Tibial artery (tissue), 4 donors: ENCODE data around the gene LYRM4.

ENCODE experiments used
- DNase-seq, 2 donors: peaks; one replicate each; pipeline ENCODE4 v3.0.0-alpha.2; 2019
- H3K27ac ChIP-seq, 2 donors: fragments of 200-600 bp; sonication (generic) in 1 of 2; 1 replicate in 1 of 2; 2 replicates in 1 of 2; pipeline ENCODE4 v1.5.1; 2018 to 2019; ENCODE audit warnings: mild to moderate bottlenecking in 1 of 2
- H3K27me3 ChIP-seq, 2 donors: fragments of 200-600 bp; sonication (generic) in 1 of 2; one replicate each; pipeline versions ENCODE4 v1.5.1 to v1.6.0; 2016 to 2019
- H3K36me3 ChIP-seq, 3 donors: fragments of 200-600 bp; sonication (generic) in 2 of 3; one replicate each; pipeline ENCODE4 v1.5.1; 2016 to 2019; ENCODE audit warnings: mild to moderate bottlenecking in 2 of 3
- H3K4me1 ChIP-seq, 4 donors: fragments of 200-600 bp; sonication (generic) in 2 of 4; 1 replicate in 3 of 4; 2 replicates in 1 of 4; pipeline ENCODE4 v1.5.1; 2016 to 2019
- H3K4me3 ChIP-seq, 2 donors: fragments of 200-600 bp; sonication (generic) in 1 of 2; 1 replicate in 1 of 2; 2 replicates in 1 of 2; pipeline ENCODE4 v1.5.1; 2018 to 2019; ENCODE audit warnings: mild to moderate bottlenecking in 2 of 2
- H3K9me3 ChIP-seq, 3 donors: fragments of 200-600 bp; sonication (generic) in 1 of 3; one replicate each; pipeline ENCODE4 v1.5.1; 2016 to 2019
- intact Hi-C: fragments of 100-400 bp; cut with DNase I; formaldehyde crosslinking; loops from one replicate; pipeline ENCODE4 v1.15.0; 2023; ENCODE audit warnings: low total_unique reads
- TF ChIP-seq, protein P1 (sequence below), 2 experiments: fragments of 200-600 bp in 1 of 2; fragments of 450-650 bp in 1 of 2; IDR thresholded peaks; one replicate each; pipeline ENCODE4 v1.5.1; 2017 to 2019; ENCODE audit warnings: antibody characterized with exemption in 2 of 2, mild to moderate bottlenecking in 1 of 2, moderate library complexity in 1 of 2

The LYRM4 gene

DNA sequence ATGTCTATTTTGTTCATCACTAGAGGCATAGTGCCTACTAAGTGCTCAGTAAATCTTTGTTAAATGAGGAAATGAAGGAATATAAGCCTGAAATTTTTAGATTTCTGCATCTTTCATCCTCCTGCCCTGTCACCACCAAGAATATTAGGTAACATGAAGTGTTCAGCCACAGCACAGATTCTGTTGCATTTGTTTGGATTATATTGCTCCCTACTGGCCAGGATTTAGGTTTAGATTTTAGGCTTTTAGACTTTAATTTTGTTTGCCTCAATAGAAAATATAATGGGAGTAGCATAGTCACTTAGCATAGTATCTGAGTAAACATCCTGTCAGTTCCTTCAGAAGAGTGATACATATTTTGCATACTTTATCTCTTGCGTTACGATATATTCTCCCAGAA lies 14.7 kb upstream of the LYRM4 start:
- no peaks in the 10 kb centered on the region for H3K27me3 ChIP-seq
- H3K27ac ChIP-seq, result no peak overlapping the region
- no peaks in the 10 kb centered on the region for H3K4me1 ChIP-seq
- H3K9me3 ChIP-seq, result no peaks in the 10 kb centered on the region
- TF ChIP-seq, protein P1, sequence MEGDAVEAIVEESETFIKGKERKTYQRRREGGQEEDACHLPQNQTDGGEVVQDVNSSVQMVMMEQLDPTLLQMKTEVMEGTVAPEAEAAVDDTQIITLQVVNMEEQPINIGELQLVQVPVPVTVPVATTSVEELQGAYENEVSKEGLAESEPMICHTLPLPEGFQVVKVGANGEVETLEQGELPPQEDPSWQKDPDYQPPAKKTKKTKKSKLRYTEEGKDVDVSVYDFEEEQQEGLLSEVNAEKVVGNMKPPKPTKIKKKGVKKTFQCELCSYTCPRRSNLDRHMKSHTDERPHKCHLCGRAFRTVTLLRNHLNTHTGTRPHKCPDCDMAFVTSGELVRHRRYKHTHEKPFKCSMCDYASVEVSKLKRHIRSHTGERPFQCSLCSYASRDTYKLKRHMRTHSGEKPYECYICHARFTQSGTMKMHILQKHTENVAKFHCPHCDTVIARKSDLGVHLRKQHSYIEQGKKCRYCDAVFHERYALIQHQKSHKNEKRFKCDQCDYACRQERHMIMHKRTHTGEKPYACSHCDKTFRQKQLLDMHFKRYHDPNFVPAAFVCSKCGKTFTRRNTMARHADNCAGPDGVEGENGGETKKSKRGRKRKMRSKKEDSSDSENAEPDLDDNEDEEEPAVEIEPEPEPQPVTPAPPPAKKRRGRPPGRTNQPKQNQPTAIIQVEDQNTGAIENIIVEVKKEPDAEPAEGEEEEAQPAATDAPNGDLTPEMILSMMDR (IDR thresholded peaks at IDR 0.05), result no peak
- no peaks in the 10 kb centered on the region for H3K36me3 ChIP-seq
- DNase-seq, result no peak
- no peak overlapping the region for H3K4me3 ChIP-seq
- intact Hi-C loops, result no loop called here

- Histone ChIP-seq H3K4me1 (no peaks in the 10 kb centered on the region), H3K36me3 (no peaks in the 10 kb centered on the region), H3K4me3 (no peak overlapping the region), H3K27me3 (no peaks in the 10 kb centered on the region), H3K27ac (no peak overlapping the region), H3K9me3 (no peaks in the 10 kb centered on the region)
- intact Hi-C loops, result no loop called here
- no peak for DNase-seq
- TF ChIP-seq, protein P1 (IDR thresholded peaks at IDR 0.05), result no peak
Observed at GRCh38 chr6:5274231-5274630, 13.5 kb upstream of the LYRM4 start.

- TF ChIP-seq, protein P1 (IDR thresholded peaks at IDR 0.05), result no peak
- Histone ChIP-seq H3K4me3 (no peak overlapping the region), H3K9me3 (no peaks in the 10 kb centered on the region), H3K36me3 (no peaks in the 10 kb centered on the region), H3K27ac (no peak overlapping the region), H3K27me3 (no peaks in the 10 kb centered on the region), H3K4me1 (no peaks in the 10 kb centered on the region)
- DNase-seq, result no peak
- intact Hi-C loops, result no loop called here
Observed at GRCh38 chr6:5271926-5272325, 11.2 kb upstream of the LYRM4 start.

- TF ChIP-seq, protein P1 (IDR thresholded peaks at IDR 0.05), result no peak
- H3K27ac ChIP-seq, result no peak overlapping the region
- H3K9me3 ChIP-seq, result no peaks in the 10 kb centered on the region
- H3K36me3 ChIP-seq, result no peaks in the 10 kb centered on the region
- H3K4me3 ChIP-seq, result no peak overlapping the region
- no peak for DNase-seq
- no peaks in the 10 kb centered on the region for H3K4me1 ChIP-seq
- H3K27me3 ChIP-seq, result no peaks in the 10 kb centered on the region
- intact Hi-C loops, result no loop called here
Observed at GRCh38 chr6:5270093-5270680, 9.4 kb upstream of the LYRM4 start.

DNA sequence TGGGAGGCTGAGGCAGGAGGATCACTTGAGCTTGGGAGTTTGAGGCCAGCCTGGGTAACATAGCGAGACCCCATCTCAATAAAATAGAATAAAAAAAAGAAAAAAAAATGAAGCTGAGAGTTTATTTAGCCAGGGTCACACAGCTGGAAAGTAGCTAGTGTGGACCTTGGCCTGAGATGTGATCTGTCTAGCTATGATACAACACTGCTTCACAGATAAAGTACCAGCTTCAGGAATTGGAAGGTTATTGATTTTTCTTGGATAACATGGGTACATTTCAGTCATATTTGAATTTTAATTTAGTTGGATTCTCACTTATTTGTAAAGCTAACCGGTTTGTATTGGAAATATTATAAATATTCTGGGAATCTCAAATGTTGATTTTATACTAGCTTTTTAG lies 5.7 kb upstream of the LYRM4 start:
- TF ChIP-seq, protein P1 (IDR thresholded peaks at IDR 0.05), result no peak
- intact Hi-C loops, result no loop called here

More for the DNA sequence above, 5.7 kb upstream of the LYRM4 start:
- Histone ChIP-seq H3K4me3 (no peak overlapping the region), H3K27me3 (no peaks in the 10 kb centered on the region), H3K4me1 (peaks cover 0 to 10% (median 4%) of the 10 kb centered on the region in 4 donors), H3K9me3 (no peaks in the 10 kb centered on the region), H3K36me3 (no peaks in the 10 kb centered on the region), H3K27ac (no peak overlapping the region)
- no peak for DNase-seq
